ENCODE data around the gene CBR1.

CBR1 gene

DNA sequence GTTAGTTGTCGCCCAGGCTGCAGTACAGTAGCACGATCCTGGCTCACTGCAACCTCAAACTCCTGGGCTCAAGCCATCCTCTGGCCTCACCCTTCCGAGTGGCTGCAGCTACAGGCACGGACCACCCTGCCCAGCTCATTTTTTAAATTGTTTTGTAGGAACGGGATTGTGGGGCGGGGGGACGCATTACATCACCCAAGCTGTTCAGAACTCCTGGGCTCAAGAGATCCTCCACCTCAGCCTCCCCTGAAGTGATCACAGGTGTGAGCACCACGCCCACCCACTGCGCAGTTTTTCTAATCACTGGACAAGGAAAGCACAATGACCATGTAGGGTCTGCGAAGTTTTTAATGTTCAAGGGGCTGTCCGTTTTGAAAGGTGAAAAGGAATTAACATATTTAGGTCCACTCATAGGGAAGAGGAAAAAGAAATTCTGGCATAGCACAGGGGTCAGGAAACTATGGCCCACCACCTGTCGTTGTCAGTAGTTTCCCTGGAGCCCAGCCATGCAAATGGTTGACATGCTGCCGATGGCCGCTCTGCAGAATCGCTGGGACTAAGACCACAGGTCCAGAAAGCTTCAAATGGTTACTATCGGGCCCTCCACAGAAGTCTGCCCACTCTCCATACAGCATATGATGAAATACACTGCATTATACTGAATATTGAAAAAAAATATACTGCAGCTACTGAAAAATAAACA lies 35.5 kb upstream of the CBR1 start:
- no peaks in the 10 kb centered on the region for H3K9me3 ChIP-seq (ENCODE audit: control insufficient read depth, low read length)
- H3K4me3 ChIP-seq (ENCODE audit: low read length): no peak overlapping the region
- no peaks in the 10 kb centered on the region for H3K4me1 ChIP-seq (ENCODE audit: control insufficient read depth, insufficient read depth, low read length)
- H3K27me3 ChIP-seq (ENCODE audit: control insufficient read depth, insufficient read depth, low read length): no peaks in the 10 kb centered on the region
- no peak overlapping the region for H3K9ac ChIP-seq (ENCODE audit: low read length)
- peaks cover 11% of the 10 kb centered on the region for H3K36me3 ChIP-seq (ENCODE audit: control insufficient read depth, insufficient read depth, low read length)

DNA sequence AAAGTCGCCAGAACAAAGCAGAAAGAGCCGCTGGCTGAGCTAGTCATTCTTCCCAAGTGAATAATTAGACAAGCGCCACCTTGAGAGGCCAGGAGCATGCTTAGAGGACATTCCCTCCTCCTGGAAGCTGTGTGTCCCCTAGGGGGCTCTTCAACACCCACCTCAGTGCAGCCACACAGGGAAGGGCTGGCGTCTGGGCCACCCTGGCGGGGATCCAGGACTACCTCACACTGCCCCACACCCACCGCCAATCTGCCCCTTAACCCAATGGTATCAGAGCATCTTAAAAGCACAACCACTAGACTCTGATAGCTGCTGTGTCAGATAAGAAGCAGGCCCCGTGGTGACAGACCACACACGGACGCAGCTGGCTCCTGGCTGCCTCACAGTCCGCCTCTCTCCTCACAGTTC lies 34.4 kb upstream of the CBR1 start:
- Histone ChIP-seq H3K27me3 (ENCODE audit: control insufficient read depth, insufficient read depth, low read length) (no peaks in the 10 kb centered on the region), H3K9ac (ENCODE audit: low read length) (no peak overlapping the region), H3K4me3 (ENCODE audit: low read length) (no peak overlapping the region)

DNA sequence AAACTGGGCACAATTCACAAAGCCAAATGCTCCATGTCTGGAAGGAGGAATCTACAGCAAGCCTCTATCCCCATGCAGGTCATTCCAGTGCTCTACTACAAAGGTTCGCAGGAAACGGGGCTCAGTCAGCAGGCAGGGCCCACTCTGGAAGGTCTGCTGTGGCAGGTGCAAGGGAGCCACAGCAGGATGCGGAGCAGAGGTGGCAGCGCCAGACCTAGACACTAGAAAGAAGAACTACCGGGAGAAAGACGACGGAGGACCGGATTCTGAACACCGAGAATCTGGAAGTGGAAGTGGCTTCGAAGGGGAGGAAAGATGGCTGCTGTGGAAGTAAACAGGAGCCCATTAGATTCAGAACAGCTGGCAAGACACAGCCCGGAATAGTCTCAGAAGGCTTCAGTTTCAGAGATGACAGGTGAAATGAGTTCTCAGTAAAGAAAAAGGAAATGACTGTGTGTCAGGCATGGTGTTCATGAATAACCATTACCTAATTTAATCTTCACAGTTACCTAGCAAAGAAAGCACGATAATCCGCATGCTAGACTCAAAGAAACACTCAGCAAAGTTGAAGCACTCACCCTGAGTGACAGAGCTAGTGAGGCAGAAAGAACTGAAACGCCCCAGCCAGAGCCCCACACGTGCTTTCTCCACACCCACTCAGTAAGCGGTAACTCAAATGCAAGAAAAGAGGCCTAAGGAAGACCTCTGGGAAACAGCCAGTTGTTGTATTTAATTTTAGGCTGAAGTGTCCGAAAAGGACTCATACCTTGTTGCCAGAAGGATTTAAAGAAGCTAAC lies 30.9 kb upstream of the CBR1 start:
- Histone ChIP-seq H3K27me3 (ENCODE audit: control insufficient read depth, insufficient read depth, low read length) (no peaks in the 10 kb centered on the region), H3K4me1 (ENCODE audit: control insufficient read depth, insufficient read depth, low read length) (no peaks in the 10 kb centered on the region), H3K9me3 (ENCODE audit: control insufficient read depth, low read length) (no peaks in the 10 kb centered on the region), H3K36me3 (ENCODE audit: control insufficient read depth, insufficient read depth, low read length) (peaks cover 19% of the 10 kb centered on the region), H3K9ac (ENCODE audit: low read length) (no peak overlapping the region), H3K4me3 (ENCODE audit: low read length) (no peak overlapping the region)

More for the DNA sequence above, 34.4 kb upstream of the CBR1 start:
- peaks cover 19% of the 10 kb centered on the region for H3K36me3 ChIP-seq (ENCODE audit: control insufficient read depth, insufficient read depth, low read length)
- no peaks in the 10 kb centered on the region for H3K9me3 ChIP-seq (ENCODE audit: control insufficient read depth, low read length)
- no peaks in the 10 kb centered on the region for H3K4me1 ChIP-seq (ENCODE audit: control insufficient read depth, insufficient read depth, low read length)

DNA sequence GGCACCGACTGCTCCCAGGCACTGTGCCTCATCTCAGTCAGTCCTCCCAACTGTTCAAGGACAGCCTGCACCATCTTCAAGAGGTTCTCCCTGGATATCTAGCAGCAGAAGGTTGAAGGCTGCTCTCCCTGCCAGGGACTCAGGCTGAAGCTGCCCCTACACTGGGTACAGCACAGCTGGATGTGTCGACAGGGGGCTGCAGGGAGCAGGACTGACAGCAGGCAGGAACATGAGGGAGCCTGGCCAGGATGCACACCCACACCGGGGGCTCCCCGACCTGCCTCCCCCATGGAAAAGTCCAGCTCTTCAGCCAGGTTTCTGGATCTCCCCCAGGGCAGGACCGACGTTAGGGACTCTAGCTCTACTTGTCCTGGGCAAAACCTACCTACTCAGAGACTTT lies 30.0 kb upstream of the CBR1 start:
- peaks cover 22% of the 10 kb centered on the region for H3K36me3 ChIP-seq (ENCODE audit: control insufficient read depth, insufficient read depth, low read length)
- no peaks in the 10 kb centered on the region for H3K9me3 ChIP-seq (ENCODE audit: control insufficient read depth, low read length)
- H3K9ac ChIP-seq (ENCODE audit: low read length): no peak overlapping the region

DNA sequence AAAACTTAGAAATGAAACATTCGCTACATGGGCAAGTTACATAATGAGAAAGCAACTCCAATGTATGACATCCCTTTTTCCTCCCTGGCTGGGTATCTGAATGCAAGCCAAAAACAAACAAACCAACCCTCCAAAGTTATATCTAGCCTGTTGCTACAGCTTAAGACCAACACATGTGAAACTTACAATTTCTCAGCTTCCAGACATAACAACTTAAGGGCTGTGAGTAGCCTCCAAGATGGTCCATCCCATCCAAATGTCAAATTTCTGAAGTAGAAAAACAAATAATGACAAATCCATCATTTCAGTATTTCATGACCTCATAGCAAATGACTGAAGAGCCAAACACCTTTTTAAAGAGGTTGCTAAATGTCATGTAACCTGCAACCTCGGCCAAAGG lies 29.4 kb upstream of the CBR1 start:
- H3K36me3 ChIP-seq (ENCODE audit: control insufficient read depth, insufficient read depth, low read length): peaks cover 18% of the 10 kb centered on the region
- no peaks in the 10 kb centered on the region for H3K9me3 ChIP-seq (ENCODE audit: control insufficient read depth, low read length)
- H3K4me1 ChIP-seq (ENCODE audit: control insufficient read depth, insufficient read depth, low read length): no peaks in the 10 kb centered on the region
- no peak overlapping the region for H3K4me3 ChIP-seq (ENCODE audit: low read length)
- H3K27me3 ChIP-seq (ENCODE audit: control insufficient read depth, insufficient read depth, low read length): no peaks in the 10 kb centered on the region
- H3K9ac ChIP-seq (ENCODE audit: low read length): no peak overlapping the region

More for the DNA sequence above, 30.0 kb upstream of the CBR1 start:
- no peaks in the 10 kb centered on the region for H3K4me1 ChIP-seq (ENCODE audit: control insufficient read depth, insufficient read depth, low read length)
- H3K27me3 ChIP-seq (ENCODE audit: control insufficient read depth, insufficient read depth, low read length): no peaks in the 10 kb centered on the region
- no peak overlapping the region for H3K4me3 ChIP-seq (ENCODE audit: low read length)

DNA sequence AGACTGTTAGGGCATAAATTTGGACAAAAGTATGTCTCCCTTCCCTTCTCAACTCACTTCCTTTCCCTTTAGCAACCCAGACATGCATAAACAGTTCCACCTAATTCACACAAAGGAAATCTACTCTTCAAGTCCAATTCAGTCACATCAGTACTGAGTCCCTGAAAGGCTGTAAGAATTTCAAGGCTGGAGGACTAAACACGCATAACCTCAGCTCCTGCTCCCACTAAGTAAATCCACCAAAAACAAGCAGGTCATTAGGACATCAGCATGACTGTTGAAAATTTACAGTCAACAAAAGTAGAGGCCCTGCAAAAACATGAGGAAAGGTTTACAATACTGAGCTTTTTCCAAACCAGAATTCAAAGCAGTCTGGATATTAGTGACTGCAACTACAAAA lies 27.9 kb upstream of the CBR1 start:
- no peaks in the 10 kb centered on the region for H3K9me3 ChIP-seq (ENCODE audit: control insufficient read depth, low read length)
- H3K36me3 ChIP-seq (ENCODE audit: control insufficient read depth, insufficient read depth, low read length): peaks cover 14% of the 10 kb centered on the region
- H3K4me1 ChIP-seq (ENCODE audit: control insufficient read depth, insufficient read depth, low read length): no peaks in the 10 kb centered on the region
- H3K4me3 ChIP-seq (ENCODE audit: low read length): no peak overlapping the region
- no peak overlapping the region for H3K9ac ChIP-seq (ENCODE audit: low read length)
- no peaks in the 10 kb centered on the region for H3K27me3 ChIP-seq (ENCODE audit: control insufficient read depth, insufficient read depth, low read length)

DNA sequence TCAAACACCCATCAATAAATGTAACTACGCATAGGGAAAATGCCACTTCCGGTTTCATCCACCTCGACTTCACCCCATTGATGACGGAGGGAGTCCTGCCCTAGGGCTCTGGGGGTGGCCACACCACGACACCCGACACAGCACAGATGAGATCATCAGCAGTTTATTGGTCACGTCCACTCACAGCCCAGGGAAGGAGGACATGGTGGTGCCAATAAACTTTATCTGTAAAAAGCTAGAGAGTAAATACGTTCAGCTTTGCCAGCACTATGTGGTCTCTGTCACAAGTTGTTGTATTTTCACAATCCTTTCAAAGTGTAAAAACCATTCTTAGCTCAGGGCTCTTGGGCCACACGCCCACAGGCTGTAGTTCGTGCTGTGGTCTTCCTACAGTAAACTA lies 25.8 kb upstream of the CBR1 start:
- peaks cover 18% of the 10 kb centered on the region for H3K36me3 ChIP-seq (ENCODE audit: control insufficient read depth, insufficient read depth, low read length)
- H3K27me3 ChIP-seq (ENCODE audit: control insufficient read depth, insufficient read depth, low read length): no peaks in the 10 kb centered on the region
- H3K9me3 ChIP-seq (ENCODE audit: control insufficient read depth, low read length): no peaks in the 10 kb centered on the region
- H3K4me3 ChIP-seq (ENCODE audit: low read length): no peak overlapping the region
- no peaks in the 10 kb centered on the region for H3K4me1 ChIP-seq (ENCODE audit: control insufficient read depth, insufficient read depth, low read length)
- H3K9ac ChIP-seq (ENCODE audit: low read length): no peak overlapping the region

DNA sequence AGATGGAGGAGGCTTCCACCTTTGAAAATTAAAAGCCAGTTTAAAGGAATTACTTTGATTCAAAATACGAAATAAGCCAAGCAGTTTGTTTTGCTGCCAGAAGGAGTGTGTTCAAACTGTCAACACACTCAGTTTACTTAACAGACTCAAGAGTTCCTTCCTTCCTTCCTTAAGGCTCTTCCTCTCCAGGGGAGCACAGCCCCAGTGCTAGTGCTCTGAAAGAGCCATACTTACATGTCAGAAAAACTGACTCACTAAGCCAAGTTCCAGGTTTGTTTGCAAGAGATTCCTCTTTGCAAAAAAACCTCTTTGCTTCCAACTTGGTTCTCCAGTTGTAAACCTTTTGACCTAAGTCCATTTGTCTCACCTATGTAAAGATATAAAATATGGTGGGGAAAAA lies 23.8 kb upstream of the CBR1 start:
- Histone ChIP-seq H3K9ac (ENCODE audit: low read length) (no peak overlapping the region), H3K36me3 (ENCODE audit: control insufficient read depth, insufficient read depth, low read length) (peaks cover 15% of the 10 kb centered on the region)

DNA sequence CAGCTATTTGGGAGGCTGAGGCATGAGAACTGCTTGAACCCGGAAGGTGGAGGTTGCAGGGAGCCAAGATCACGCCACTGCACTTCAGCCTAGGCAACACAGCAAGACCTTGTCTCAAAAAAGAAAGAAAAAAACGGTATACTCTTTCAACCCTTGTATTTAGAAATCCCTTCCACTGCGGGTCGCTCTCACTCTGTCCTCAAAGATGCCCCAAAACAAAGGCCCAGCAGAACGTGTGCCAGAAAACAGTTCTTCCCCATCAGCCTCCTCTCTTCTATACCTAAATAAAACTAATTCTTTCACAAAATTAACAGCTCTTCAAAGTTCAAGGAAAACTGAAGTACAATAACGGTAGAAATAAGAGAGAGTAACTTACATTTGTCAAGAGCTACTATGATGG lies 22.7 kb upstream of the CBR1 start:
- Histone ChIP-seq H3K27me3 (ENCODE audit: control insufficient read depth, insufficient read depth, low read length) (no peaks in the 10 kb centered on the region), H3K4me1 (ENCODE audit: control insufficient read depth, insufficient read depth, low read length) (no peaks in the 10 kb centered on the region), H3K4me3 (ENCODE audit: low read length) (no peak overlapping the region), H3K9me3 (ENCODE audit: control insufficient read depth, low read length) (no peaks in the 10 kb centered on the region), H3K9ac (ENCODE audit: low read length) (no peak overlapping the region), H3K36me3 (ENCODE audit: control insufficient read depth, insufficient read depth, low read length) (peaks cover 16% of the 10 kb centered on the region)

More for the DNA sequence above, 23.8 kb upstream of the CBR1 start:
- Histone ChIP-seq H3K27me3 (ENCODE audit: control insufficient read depth, insufficient read depth, low read length) (no peaks in the 10 kb centered on the region), H3K4me1 (ENCODE audit: control insufficient read depth, insufficient read depth, low read length) (no peaks in the 10 kb centered on the region), H3K4me3 (ENCODE audit: low read length) (no peak overlapping the region), H3K9me3 (ENCODE audit: control insufficient read depth, low read length) (no peaks in the 10 kb centered on the region)

DNA sequence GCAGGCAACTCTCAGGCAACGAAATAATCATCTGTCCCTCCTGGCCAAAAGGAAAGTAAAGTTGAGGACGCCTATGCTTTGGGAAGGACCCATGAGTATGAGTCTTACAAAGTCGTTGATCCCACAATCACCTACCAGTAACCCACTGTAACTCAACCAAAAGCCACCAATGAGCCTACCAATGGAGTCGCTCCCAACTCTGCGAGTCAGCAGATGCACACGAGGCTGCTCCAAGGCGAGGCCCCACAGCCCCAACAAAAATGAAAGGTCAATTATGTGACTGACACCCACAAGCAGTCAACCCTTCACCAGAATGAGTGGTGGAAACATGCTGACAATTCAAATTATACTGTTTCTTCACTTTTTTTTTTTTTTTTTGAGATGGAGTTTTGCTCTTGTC lies 21.5 kb upstream of the CBR1 start:
- Histone ChIP-seq H3K9ac (ENCODE audit: low read length) (no peak overlapping the region), H3K27me3 (ENCODE audit: control insufficient read depth, insufficient read depth, low read length) (no peaks in the 10 kb centered on the region), H3K4me3 (ENCODE audit: low read length) (no peak overlapping the region), H3K9me3 (ENCODE audit: control insufficient read depth, low read length) (no peaks in the 10 kb centered on the region), H3K4me1 (ENCODE audit: control insufficient read depth, insufficient read depth, low read length) (no peaks in the 10 kb centered on the region), H3K36me3 (ENCODE audit: control insufficient read depth, insufficient read depth, low read length) (peaks cover 16% of the 10 kb centered on the region)

DNA sequence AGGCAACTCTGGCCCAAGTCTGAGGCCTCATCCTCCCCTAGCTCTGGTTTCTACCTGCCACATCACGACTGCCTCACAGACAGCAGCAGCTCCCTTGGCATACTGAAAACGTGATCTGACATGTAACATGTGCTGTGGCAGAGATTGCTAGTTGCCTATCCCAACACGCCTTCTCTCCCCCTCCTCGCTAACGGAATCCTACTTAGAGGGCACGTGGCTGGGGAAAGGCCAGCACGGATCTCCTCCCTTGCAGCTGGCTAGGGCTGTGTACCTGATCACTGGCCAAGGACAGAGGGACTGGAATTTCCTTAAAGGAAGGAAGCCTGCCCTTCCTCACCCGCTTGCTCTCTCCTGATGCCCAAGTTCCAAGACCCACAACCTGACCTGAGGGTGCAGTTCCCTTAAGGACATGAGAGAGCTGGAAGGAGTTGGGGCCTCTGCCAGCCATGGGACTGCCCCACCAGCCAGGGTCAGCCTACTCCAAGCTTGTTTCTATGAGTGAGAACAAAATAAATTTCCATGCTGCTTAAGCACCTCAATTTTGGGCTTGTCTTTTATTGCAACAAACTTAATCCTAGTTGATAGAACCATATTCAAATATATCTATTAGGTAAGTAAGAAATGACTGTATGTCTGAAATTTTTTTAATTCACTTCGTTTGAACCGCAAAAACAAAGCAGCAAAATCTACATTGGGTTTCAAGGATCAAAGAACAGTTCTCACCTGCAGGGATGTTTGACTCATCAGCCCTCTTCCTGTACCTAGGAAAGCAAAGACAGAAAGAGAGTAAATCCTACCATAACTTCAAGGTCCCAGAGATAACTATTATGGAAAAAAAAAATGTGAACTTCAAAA lies 16.7 kb upstream of the CBR1 start:
- H3K27me3 ChIP-seq (ENCODE audit: control insufficient read depth, insufficient read depth, low read length): no peaks in the 10 kb centered on the region
- H3K9ac ChIP-seq (ENCODE audit: low read length): no peak overlapping the region
- no peak overlapping the region for H3K4me3 ChIP-seq (ENCODE audit: low read length)
- no peaks in the 10 kb centered on the region for H3K4me1 ChIP-seq (ENCODE audit: control insufficient read depth, insufficient read depth, low read length)
- H3K9me3 ChIP-seq (ENCODE audit: control insufficient read depth, low read length): no peaks in the 10 kb centered on the region
- H3K36me3 ChIP-seq (ENCODE audit: control insufficient read depth, insufficient read depth, low read length): peaks cover 13% of the 10 kb centered on the region

DNA sequence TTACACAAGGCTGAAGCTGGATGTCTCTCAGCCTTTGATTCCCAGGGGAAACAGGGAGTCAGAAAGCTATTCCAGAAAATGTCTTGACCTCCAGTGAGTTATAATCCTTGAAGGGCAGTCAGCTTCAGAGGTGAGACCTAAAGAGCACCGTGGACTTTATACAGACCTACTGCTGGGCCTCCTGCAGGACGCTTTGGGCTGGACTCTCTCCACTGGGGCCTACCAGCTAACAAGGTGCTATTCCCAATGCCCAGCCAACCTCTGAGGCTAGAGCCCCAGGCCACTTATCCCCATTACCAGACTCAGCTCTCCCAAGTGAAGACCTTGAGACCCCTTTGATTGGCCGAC lies 16.1 kb upstream of the CBR1 start:
- H3K4me1 ChIP-seq (ENCODE audit: control insufficient read depth, insufficient read depth, low read length): no peaks in the 10 kb centered on the region
- H3K9me3 ChIP-seq (ENCODE audit: control insufficient read depth, low read length): no peaks in the 10 kb centered on the region
- no peaks in the 10 kb centered on the region for H3K27me3 ChIP-seq (ENCODE audit: control insufficient read depth, insufficient read depth, low read length)
- H3K4me3 ChIP-seq (ENCODE audit: low read length): no peak overlapping the region
- peaks cover 9% of the 10 kb centered on the region for H3K36me3 ChIP-seq (ENCODE audit: control insufficient read depth, insufficient read depth, low read length)
- H3K9ac ChIP-seq (ENCODE audit: low read length): no peak overlapping the region

All from mucosa of stomach (tissue), 1 donor.